Liver (tissue), 9 donors: Measurements from ENCODE around the gene STT3B. TPM values are rescaled to one million over a fixed set of nuclear protein-coding genes. Genes with fewer than 3 reads are reported as not detected.
"Not testable (repeated sequence)": the region's sequence is repeated elsewhere in the genome, so short reads cannot be mapped to it uniquely, and the experiment has no call there.

ENCODE experiments used
- DNase-seq: peaks from one replicate; pipeline ENCODE4 v3.0.0-alpha.2; 2017; ENCODE audit warnings: low spot score
- H3K27ac ChIP-seq, 2 donors: one replicate each; pipeline ENCODE4 v1.7.0; 2013; ENCODE audit warnings: inconsistent platforms in 2 of 2, low read length in 2 of 2, control low read depth in 1 of 2, low read depth in 1 of 2, mild to moderate bottlenecking in 1 of 2
- H3K27me3 ChIP-seq, 4 donors: one replicate each; pipeline versions ENCODE4 v1.6.1 to v1.7.0; 2013; ENCODE audit warnings: low read length in 3 of 4, inconsistent platforms in 1 of 4, mild to moderate bottlenecking in 1 of 4, moderate library complexity in 1 of 4; ENCODE audit not compliant: control insufficient read depth in 4 of 4, insufficient read depth in 4 of 4
- H3K36me3 ChIP-seq, 4 donors: one replicate each; pipeline versions ENCODE4 v1.6.1 to v1.7.0; 2013; ENCODE audit warnings: low read length in 3 of 4, mild to moderate bottlenecking in 3 of 4, low read depth in 1 of 4, moderate library complexity in 1 of 4; ENCODE audit not compliant: control insufficient read depth in 4 of 4, insufficient read depth in 3 of 4
- H3K4me1 ChIP-seq, 4 donors: one replicate each; pipeline versions ENCODE4 v1.6.1 to v1.7.0; 2013; ENCODE audit warnings: low read length in 3 of 4, mild to moderate bottlenecking in 3 of 4, moderate library complexity in 1 of 4; ENCODE audit not compliant: control insufficient read depth in 4 of 4, insufficient read depth in 4 of 4
- H3K4me3 ChIP-seq, 3 donors: one replicate each; pipeline versions ENCODE4 v1.6.1 to v1.7.0; 2013; ENCODE audit warnings: low read length in 3 of 3, control low read depth in 1 of 3, low read depth in 1 of 3, mild to moderate bottlenecking in 1 of 3
- H3K9ac ChIP-seq, 2 donors: one replicate each; pipeline ENCODE4 v1.7.0; 2013; ENCODE audit warnings: low read length in 2 of 2, mild to moderate bottlenecking in 2 of 2, moderate library complexity in 2 of 2, control low read depth in 1 of 2, low read depth in 1 of 2
- H3K9me3 ChIP-seq, 4 donors: one replicate each; pipeline versions ENCODE4 v1.6.1 to v1.7.0; 2013; ENCODE audit warnings: low read length in 3 of 4; ENCODE audit not compliant: control insufficient read depth in 4 of 4
- EGR1 ChIP-seq, 2 donors: IDR thresholded peaks; 2 replicates each; pipeline ENCODE4 v1.6.1; 2016 to 2018; ENCODE audit warnings: antibody characterized with exemption in 2 of 2, low read depth in 2 of 2
- FOXA1 ChIP-seq: IDR thresholded peaks from 2 replicates; pipeline ENCODE4 v1.6.1; 2016; ENCODE audit warnings: antibody characterized with exemption
- FOXA2 ChIP-seq: IDR thresholded peaks from 2 replicates; pipeline ENCODE4 v1.6.1; 2016; ENCODE audit warnings: antibody characterized with exemption
- GABPA ChIP-seq, 2 donors: IDR thresholded peaks in 1 of 2; conservative IDR thresholded peaks in 1 of 2; 2 replicates each; pipeline ENCODE4 v1.6.1; 2016; ENCODE audit warnings: antibody characterized with exemption in 2 of 2, mild to moderate bottlenecking in 1 of 2, moderate library complexity in 1 of 2
- HNF4A ChIP-seq, 2 donors: conservative IDR thresholded peaks; 2 replicates each; pipeline ENCODE4 v1.6.1; 2016; ENCODE audit warnings: antibody characterized with exemption in 2 of 2, mild to moderate bottlenecking in 2 of 2
- JUND ChIP-seq, 2 donors: IDR thresholded peaks; 2 replicates each; pipeline ENCODE4 v1.6.1; 2016; ENCODE audit warnings: antibody characterized with exemption in 2 of 2
- RAD21 ChIP-seq, 2 donors: IDR thresholded peaks; 2 replicates each; pipeline ENCODE4 v1.6.1; 2016; ENCODE audit warnings: antibody characterized with exemption in 2 of 2, mild to moderate bottlenecking in 2 of 2
- RXRA ChIP-seq, 2 donors: IDR thresholded peaks; 2 replicates each; pipeline ENCODE4 v1.6.1; 2017 to 2018; ENCODE audit warnings: antibody characterized with exemption in 2 of 2, mild to moderate bottlenecking in 1 of 2
- SP1 ChIP-seq: IDR thresholded peaks from 2 replicates; pipeline ENCODE4 v1.6.1; 2018; ENCODE audit warnings: antibody characterized with exemption, mild to moderate bottlenecking
- TAF1 ChIP-seq: conservative IDR thresholded peaks from 2 replicates; pipeline ENCODE4 v1.6.1; 2016; ENCODE audit warnings: antibody characterized with exemption, mild to moderate bottlenecking
- YY1 ChIP-seq: IDR thresholded peaks from 2 replicates; pipeline ENCODE4 v1.6.1; 2016; ENCODE audit warnings: antibody characterized with exemption, mild to moderate bottlenecking
- WGBS: extraction: QIAGEN DNeasy Blood & Tissue Kit; methylation state at CpG from one replicate; pipeline ENCODE4 v1.1.7; 2013; 5-methylcytosine and 5-hydroxymethylcytosine counted together
- polyA plus RNA-seq, 2 donors: library from polyadenylated mRNA; stranded (reverse) in 1 of 2; unstranded in 1 of 2; fragments of 200-250 nt in 1 of 2; fragments of >200 nt in 1 of 2; fragmentation: Nextera tagmentation in 1 of 2; extraction: Ambion mirVana in 1 of 2; gene quantifications; one replicate each; pipeline versions ENCODE4 v1.2.1 to v1.2.3, GENCODE V29; 2013 to 2015
- total RNA-seq, 2 donors: library from RNA; depleted of rRNA; stranded (reverse); fragments of >200 nt; gene quantifications; one replicate each; pipeline ENCODE4 v1.2.3, GENCODE V29; 2014
- TF ChIP-seq, protein P1 (sequence below): IDR thresholded peaks from 2 replicates; pipeline ENCODE4 v1.6.1; 2016; ENCODE audit warnings: antibody characterized with exemption
- TF ChIP-seq, protein P2 (sequence below): IDR thresholded peaks from 2 replicates; pipeline ENCODE4 v1.6.1; 2016; ENCODE audit warnings: antibody characterized with exemption, mild to moderate bottlenecking
- TF ChIP-seq, protein P3 (sequence below): IDR thresholded peaks from 2 replicates; pipeline ENCODE4 v1.6.1; 2016; ENCODE audit warnings: antibody characterized with exemption
- donor health status: healthy.
- donor health status: healthy.
- donor health status: healthy.
- donor health status: healthy.
- donor health status: healthy.

STT3B gene
- total and polyA plus RNA-seq, 4 donors = 23.9 to 128 (median 85.5) TPM

DNA sequence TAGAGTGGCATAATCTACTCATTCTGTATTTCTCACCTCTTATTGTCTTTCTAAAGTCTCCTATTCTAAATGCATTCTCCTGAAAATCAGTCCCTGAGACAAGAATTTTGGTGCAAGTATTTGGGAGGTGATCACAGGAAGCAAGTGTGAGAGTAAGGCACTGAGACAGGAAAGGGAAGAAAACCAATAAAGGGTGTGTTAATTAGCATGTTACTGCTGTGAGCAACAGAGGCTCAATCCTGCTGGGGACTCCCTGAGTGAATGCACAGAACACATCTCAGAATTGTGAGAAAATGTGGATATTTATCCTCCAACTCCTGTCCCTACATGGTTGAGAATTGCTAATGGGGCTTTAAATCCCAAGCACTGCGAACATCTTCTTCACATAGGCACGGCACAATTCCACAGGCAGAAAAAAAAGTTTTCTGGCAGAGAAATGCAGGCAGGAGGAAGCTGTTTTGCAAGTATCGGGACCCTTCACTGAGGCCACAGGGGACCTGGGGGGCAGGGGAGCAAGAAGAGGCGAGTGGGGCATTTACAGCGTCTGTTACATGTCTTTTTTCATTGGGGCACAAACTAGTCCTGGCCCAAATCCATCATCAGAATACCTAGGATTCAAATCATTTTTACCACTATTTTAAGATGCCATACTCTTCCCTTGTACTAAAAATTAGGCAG lies 27.2 kb upstream of the STT3B start:
- WGBS = 71% methylated on average over 5 of the region's 5 CpGs
- Histone ChIP-seq H3K9me3 (no peaks in the 10 kb centered on the region), H3K27ac (no peak overlapping the region), H3K9ac (no peak overlapping the region), H3K36me3 (no peaks in the 10 kb centered on the region), H3K27me3 (no peaks in the 10 kb centered on the region), H3K4me1 (peaks cover 0 to 8% (median 6%) of the 10 kb centered on the region in 4 donors), H3K4me3 (no peak overlapping the region)
- DNase-seq = no peak
- TF ChIP-seq EGR1 (IDR thresholded peaks at IDR 0.05; ENCODE audit: low read depth in 2 of 2) (no peak), RAD21 (IDR thresholded peaks at IDR 0.05) (no peak), GABPA (IDR thresholded peaks at IDR 0.05 in 1 of 2, conservative IDR thresholded peaks at IDR 0.05 in 1 of 2) (no peak), YY1 (no peak), HNF4A (conservative IDR thresholded peaks at IDR 0.05) (no peak), FOXA2 (no peak), TAF1 (no peak), JUND (IDR thresholded peaks at IDR 0.05) (no peak)
- TF ChIP-seq, protein P1, sequence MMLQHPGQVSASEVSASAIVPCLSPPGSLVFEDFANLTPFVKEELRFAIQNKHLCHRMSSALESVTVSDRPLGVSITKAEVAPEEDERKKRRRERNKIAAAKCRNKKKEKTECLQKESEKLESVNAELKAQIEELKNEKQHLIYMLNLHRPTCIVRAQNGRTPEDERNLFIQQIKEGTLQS = no peak
- TF ChIP-seq, protein P2, sequence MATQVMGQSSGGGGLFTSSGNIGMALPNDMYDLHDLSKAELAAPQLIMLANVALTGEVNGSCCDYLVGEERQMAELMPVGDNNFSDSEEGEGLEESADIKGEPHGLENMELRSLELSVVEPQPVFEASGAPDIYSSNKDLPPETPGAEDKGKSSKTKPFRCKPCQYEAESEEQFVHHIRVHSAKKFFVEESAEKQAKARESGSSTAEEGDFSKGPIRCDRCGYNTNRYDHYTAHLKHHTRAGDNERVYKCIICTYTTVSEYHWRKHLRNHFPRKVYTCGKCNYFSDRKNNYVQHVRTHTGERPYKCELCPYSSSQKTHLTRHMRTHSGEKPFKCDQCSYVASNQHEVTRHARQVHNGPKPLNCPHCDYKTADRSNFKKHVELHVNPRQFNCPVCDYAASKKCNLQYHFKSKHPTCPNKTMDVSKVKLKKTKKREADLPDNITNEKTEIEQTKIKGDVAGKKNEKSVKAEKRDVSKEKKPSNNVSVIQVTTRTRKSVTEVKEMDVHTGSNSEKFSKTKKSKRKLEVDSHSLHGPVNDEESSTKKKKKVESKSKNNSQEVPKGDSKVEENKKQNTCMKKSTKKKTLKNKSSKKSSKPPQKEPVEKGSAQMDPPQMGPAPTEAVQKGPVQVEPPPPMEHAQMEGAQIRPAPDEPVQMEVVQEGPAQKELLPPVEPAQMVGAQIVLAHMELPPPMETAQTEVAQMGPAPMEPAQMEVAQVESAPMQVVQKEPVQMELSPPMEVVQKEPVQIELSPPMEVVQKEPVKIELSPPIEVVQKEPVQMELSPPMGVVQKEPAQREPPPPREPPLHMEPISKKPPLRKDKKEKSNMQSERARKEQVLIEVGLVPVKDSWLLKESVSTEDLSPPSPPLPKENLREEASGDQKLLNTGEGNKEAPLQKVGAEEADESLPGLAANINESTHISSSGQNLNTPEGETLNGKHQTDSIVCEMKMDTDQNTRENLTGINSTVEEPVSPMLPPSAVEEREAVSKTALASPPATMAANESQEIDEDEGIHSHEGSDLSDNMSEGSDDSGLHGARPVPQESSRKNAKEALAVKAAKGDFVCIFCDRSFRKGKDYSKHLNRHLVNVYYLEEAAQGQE = no peak

DNA sequence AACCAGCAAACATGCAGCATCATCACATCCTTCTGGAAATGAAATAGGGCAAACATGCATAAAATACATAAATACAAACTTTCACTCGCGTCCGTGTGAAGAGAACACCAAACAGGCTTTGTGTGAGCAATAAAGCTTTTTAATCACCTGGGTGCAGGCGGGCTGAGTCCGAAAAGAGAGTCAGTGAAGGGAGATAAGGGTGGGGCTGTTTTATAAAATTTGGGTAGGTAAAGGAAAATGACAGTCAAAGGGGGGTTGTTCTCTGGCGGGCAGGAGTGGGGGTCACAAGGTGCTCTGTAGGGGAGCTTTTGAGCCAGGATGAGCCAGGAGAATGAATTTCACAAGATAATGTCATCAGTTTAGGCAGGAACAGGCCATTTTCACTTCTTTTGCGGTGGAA lies 26.2 kb upstream of the STT3B start:
- not testable (repeated sequence) for H3K27ac ChIP-seq, H3K4me1 ChIP-seq, H3K4me3 ChIP-seq, H3K36me3 ChIP-seq, DNase-seq, H3K27me3 ChIP-seq, H3K9ac ChIP-seq, H3K9me3 ChIP-seq
- WGBS = 87% methylated on average over 7 of the region's 7 CpGs

DNA sequence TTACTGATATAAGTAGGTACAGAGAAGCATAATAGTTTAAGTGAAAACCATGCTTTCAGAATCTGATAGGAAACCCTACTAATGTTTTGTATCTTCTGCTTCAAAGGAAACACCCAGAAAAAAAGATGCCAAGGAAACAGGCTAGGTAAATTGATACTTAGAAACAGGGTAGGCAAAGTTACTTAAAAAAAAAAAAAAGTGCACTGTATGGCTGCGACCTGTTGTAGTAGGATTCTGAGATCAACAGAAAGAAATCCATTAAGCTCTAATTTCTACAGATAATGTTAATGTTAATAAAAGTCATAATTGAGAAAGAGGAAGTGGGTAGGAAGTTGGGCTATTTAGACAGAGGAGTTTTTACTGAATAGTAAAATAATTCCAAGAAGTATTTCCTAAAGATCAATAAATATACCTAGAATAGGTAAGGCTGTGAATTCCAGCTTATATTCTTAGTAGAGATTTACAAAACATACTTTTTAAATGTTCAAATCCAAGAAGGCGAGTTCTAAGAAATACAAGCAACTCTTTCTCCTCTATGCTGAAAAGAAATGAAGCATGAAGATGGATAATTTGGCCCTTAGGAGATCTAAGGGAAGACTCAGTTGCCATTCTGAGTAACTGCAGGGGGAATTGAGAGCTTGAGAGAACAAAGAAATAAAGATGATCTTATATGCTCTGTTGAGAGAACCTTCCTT lies 24.1 kb upstream of the STT3B start:
- Histone ChIP-seq H3K4me3 (no peak overlapping the region), H3K36me3 (no peaks in the 10 kb centered on the region), H3K27ac (no peak overlapping the region), H3K27me3 (no peaks in the 10 kb centered on the region), H3K9ac (no peak overlapping the region), H3K4me1 (peaks cover 0 to 8% (median 6%) of the 10 kb centered on the region in 4 donors), H3K9me3 (no peaks in the 10 kb centered on the region)
- TF ChIP-seq JUND (IDR thresholded peaks at IDR 0.05) (no peak), FOXA1 (no peak), RAD21 (IDR thresholded peaks at IDR 0.05) (no peak), EGR1 (IDR thresholded peaks at IDR 0.05; ENCODE audit: low read depth in 2 of 2) (no peak), RXRA (IDR thresholded peaks at IDR 0.05) (no peak), GABPA (IDR thresholded peaks at IDR 0.05 in 1 of 2, conservative IDR thresholded peaks at IDR 0.05 in 1 of 2) (no peak), YY1 (no peak), SP1 (no peak), HNF4A (conservative IDR thresholded peaks at IDR 0.05) (no peak)
- TF ChIP-seq, protein P3, sequence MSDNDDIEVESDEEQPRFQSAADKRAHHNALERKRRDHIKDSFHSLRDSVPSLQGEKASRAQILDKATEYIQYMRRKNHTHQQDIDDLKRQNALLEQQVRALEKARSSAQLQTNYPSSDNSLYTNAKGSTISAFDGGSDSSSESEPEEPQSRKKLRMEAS = no peak
- TF ChIP-seq, protein P2 = no peak
- WGBS = 96% methylated on average over 2 of the region's 2 CpGs
- DNase-seq = no peak
